Upper lobe of right lung (tissue), 1 donor: ENCODE measurements around the gene SLC22A7. TPM values are rescaled to one million over a fixed set of nuclear protein-coding genes. Genes with fewer than 3 reads are reported as not detected.

Source experiments
- ATAC-seq: fragments of 200-7000 bp; cut with Tn5 transposase; one replicate; pipeline ENCODE4 v1.9.1; 2020; ENCODE audit warnings: mild to moderate bottlenecking, moderate library complexity
- DNase-seq: peaks from one replicate; pipeline ENCODE4 v3.0.0-alpha.2; 2020
- H3K27ac ChIP-seq: fragments of 200-600 bp; one replicate; pipeline ENCODE4 v1.8.0; 2022
- H3K27me3 ChIP-seq: fragments of 200-600 bp; one replicate; pipeline ENCODE4 v1.8.0; 2022; ENCODE audit warnings: mild to moderate bottlenecking
- H3K36me3 ChIP-seq: fragments of 200-600 bp; one replicate; pipeline ENCODE4 v1.8.0; 2022
- H3K4me1 ChIP-seq: fragments of 200-600 bp; one replicate; pipeline ENCODE4 v1.8.0; 2022
- H3K4me3 ChIP-seq: fragments of 200-600 bp; one replicate; pipeline ENCODE4 v1.8.0; 2022; ENCODE audit warnings: mild to moderate bottlenecking
- H3K9me3 ChIP-seq: fragments of 200-600 bp; one replicate; pipeline ENCODE4 v1.8.0; 2022
- CTCF ChIP-seq: fragments of 200-600 bp; IDR thresholded peaks from one replicate; pipeline ENCODE4 v1.8.0; 2022; ENCODE audit warnings: antibody characterized with exemption
- intact Hi-C: fragments of 100-400 bp; cut with DNase I; formaldehyde crosslinking; loops from one replicate; pipeline ENCODE4 v1.11.0; 2022
- total RNA-seq: library from RNA; stranded (reverse); fragmentation: NEBNext Ultra II Directional; extraction: Animal tissue kit (Norgen Biotek cat#: 25700); gene quantifications from one replicate; pipeline ENCODE4 v1.2.1, GENCODE V29; 2021
- donor health status: DM: no; HTN: yes; CAD: no; lungs with severe emphysema.

Gene SLC22A7
- total RNA-seq, 1 donor from 2014 or later, result not detected

GRCh38 chr6:43303751-43304331, 5.8 kb downstream of the SLC22A7 start:
- H3K36me3 ChIP-seq, result no peaks in the 10 kb centered on the region
- no peak for DNase-seq
- no peak for TF ChIP-seq CTCF
- no peak for ATAC-seq
- intact Hi-C loops, result no loop called here
- H3K4me1 ChIP-seq, result peaks cover 8% of the 10 kb centered on the region
- no peaks in the 10 kb centered on the region for H3K9me3 ChIP-seq
- no peak overlapping the region for H3K4me3 ChIP-seq
- peaks cover 11% of the 10 kb centered on the region for H3K27me3 ChIP-seq
- H3K27ac ChIP-seq, result no peak overlapping the region

DNA sequence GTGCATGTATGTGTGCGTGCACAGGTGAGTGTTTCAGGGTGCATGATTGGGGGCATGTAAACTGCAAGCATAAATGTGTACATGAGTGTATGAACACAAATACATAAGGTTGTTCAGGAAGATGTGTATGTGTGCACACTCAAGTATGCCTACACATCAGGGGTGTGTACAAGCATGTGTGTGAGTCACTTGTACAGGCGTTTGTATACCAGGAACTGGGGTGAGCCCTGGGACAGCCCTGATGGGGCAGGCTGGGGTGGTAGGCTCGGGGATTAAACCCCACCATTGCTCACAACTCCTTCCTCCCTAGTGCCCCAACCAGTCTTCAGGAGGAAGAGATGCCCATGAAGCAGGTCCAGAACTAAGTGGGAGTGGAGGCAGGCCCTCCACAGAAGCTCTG, 6.3 kb downstream of the SLC22A7 start:
- H3K9me3 ChIP-seq, result no peaks in the 10 kb centered on the region
- no peak for TF ChIP-seq CTCF
- intact Hi-C loops, result no loop called here
- H3K36me3 ChIP-seq, result no peaks in the 10 kb centered on the region
- H3K27me3 ChIP-seq, result peaks cover 7% of the 10 kb centered on the region
- DNase-seq (no peak), ATAC-seq (no peak)
- H3K4me1 ChIP-seq, result peaks cover 11% of the 10 kb centered on the region
- H3K4me3 ChIP-seq, result no peak overlapping the region
- H3K27ac ChIP-seq, result no peak overlapping the region

GRCh38 chr6:43304882-43305281, 6.8 kb downstream of the SLC22A7 start:
- Histone ChIP-seq H3K27me3 (peaks cover 6% of the 10 kb centered on the region), H3K9me3 (no peaks in the 10 kb centered on the region), H3K27ac (no peak overlapping the region), H3K4me3 (no peak overlapping the region), H3K4me1 (peaks cover 11% of the 10 kb centered on the region), H3K36me3 (no peaks in the 10 kb centered on the region)
- ATAC-seq (no peak), DNase-seq (no peak)
- no peak for TF ChIP-seq CTCF
- intact Hi-C loops, result no loop called here

DNA sequence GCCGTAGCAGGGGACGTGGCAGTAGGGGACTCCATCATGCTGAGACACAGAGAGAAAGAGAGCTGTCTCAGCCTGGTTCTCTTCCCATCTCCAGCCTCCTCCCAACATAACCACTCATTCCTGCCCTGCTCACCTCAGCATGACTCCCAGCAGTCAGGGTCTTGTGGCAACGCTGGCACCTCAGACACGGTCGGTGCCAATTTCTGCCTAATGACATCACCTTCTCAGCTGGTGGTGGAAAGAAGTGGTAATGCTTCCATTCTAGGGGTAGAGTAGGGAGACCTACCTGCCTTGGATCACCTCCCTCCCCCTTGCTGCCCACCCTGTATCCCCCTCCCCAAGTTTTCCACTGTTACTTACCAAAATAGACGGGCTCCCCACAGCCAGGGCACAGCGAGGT, 8.0 kb downstream of the SLC22A7 start:
- TF ChIP-seq CTCF, result no peak
- H3K27me3 ChIP-seq, result no peaks in the 10 kb centered on the region
- H3K4me1 ChIP-seq, result peaks cover 11% of the 10 kb centered on the region
- H3K27ac ChIP-seq, result no peak overlapping the region
- H3K4me3 ChIP-seq, result no peak overlapping the region
- H3K9me3 ChIP-seq, result no peaks in the 10 kb centered on the region
- ATAC-seq (no peak), DNase-seq (no peak)
- no peaks in the 10 kb centered on the region for H3K36me3 ChIP-seq
- intact Hi-C loops, result no loop called here

DNA sequence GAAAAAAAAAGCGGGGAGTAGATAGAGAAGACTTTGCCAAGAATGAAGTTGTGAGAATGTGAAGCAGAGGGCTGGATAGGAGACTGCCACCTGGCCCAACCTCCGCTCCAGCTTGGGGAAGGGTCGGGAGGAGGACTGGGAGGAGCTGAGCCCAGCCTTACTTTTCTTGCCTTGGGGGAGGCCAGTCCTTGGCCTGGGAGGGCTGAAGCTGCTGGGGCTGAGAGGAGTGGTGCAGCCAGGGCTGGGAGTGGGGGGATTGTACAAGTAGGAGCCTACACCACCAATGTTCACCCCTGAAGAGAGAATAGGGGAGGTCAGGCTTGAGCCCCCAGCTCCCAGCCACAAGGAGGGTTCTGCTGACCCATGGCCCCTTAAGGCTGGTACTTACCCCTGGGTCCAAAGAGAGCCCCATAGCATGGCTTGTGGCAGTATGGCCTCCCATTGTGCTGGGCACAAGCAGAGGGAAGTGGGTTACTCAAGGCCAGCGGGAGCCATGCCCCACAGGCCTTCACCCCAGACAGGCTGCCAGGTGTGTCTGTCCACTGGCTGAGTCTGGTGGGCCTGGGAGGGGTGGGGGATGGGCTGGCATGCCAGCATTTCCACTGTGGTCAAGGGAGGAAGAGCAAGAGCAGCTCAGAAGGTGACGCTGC, 9.5 kb downstream of the SLC22A7 start:
- Histone ChIP-seq H3K36me3 (no peaks in the 10 kb centered on the region), H3K9me3 (no peaks in the 10 kb centered on the region), H3K4me3 (no peak overlapping the region), H3K27ac (no peak overlapping the region), H3K27me3 (no peaks in the 10 kb centered on the region), H3K4me1 (peaks cover 11% of the 10 kb centered on the region)
- intact Hi-C loops, result no loop called here
- no peak for TF ChIP-seq CTCF
- DNase-seq (no peak), ATAC-seq (no peak)
